Measurements from ENCODE around the gene RUBCN. TPM values are rescaled to one million over a fixed set of nuclear protein-coding genes. Genes with fewer than 3 reads are reported as not detected.

RUBCN gene
- total and polyA plus RNA-seq, 10 of the 15 experiments (the other 5 are each of a cell fraction or from before 2014, with no cell fraction given): 15.5 to 79.9 (median 40.4) TPM

DNA sequence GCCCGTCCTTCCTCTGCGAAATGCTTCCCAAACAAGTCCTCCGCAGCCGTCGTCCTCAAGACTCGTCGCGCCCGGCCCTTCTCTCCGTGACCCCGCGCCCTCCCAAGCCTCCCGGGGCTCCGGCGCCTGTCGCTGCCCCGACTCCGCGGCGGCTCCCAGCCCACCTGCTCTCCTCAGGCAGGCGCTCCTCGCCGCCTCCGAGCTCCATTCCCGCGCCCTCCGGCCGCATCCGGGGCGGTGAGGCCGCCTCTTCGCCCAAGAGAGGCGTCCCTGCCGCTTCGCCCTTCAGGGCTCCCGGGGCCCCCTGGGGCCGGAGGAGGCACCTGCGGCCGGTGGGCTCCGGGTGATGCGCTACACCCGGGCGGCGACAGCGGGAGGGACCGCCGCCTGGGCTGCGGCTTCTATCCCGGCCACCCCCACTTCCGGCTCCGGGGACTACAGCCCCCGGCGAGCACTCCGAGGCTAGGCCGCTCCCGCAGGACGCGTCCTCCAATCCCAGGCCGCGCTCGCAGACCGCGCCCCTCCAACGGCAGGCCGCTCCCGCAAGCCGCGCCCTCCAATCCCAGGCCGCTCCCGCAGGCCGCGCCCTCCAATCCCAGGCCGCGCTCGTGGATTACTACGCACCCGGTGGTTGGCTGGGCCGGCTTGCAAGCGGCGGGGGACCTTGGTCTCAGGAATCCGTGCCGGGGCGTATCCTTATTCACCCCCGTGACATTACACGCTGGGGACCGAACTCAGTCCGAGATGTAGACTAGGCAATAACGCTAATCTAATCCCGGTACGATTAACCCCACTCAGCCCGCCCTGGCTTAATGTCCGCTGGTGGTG, at the start of gene RUBCN (continued):
- TF ChIP-seq, protein P1, sequence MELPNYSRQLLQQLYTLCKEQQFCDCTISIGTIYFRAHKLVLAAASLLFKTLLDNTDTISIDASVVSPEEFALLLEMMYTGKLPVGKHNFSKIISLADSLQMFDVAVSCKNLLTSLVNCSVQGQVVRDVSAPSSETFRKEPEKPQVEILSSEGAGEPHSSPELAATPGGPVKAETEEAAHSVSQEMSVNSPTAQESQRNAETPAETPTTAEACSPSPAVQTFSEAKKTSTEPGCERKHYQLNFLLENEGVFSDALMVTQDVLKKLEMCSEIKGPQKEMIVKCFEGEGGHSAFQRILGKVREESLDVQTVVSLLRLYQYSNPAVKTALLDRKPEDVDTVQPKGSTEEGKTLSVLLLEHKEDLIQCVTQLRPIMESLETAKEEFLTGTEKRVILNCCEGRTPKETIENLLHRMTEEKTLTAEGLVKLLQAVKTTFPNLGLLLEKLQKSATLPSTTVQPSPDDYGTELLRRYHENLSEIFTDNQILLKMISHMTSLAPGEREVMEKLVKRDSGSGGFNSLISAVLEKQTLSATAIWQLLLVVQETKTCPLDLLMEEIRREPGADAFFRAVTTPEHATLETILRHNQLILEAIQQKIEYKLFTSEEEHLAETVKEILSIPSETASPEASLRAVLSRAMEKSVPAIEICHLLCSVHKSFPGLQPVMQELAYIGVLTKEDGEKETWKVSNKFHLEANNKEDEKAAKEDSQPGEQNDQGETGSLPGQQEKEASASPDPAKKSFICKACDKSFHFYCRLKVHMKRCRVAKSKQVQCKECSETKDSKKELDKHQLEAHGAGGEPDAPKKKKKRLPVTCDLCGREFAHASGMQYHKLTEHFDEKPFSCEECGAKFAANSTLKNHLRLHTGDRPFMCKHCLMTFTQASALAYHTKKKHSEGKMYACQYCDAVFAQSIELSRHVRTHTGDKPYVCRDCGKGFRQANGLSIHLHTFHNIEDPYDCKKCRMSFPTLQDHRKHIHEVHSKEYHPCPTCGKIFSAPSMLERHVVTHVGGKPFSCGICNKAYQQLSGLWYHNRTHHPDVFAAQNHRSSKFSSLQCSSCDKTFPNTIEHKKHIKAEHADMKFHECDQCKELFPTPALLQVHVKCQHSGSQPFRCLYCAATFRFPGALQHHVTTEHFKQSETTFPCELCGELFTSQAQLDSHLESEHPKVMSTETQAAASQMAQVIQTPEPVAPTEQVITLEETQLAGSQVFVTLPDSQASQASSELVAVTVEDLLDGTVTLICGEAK (IDR thresholded peaks at IDR 0.05; ENCODE audit: borderline replicate concordance): no peak
- TF ChIP-seq ZNF687 (IDR thresholded peaks at IDR 0.05) (peak; percentile 39; the same call in 1 of the 2 replicates), TCF7 (IDR thresholded peaks at IDR 0.05; ENCODE audit: borderline replicate concordance) (no peak), KAT2A (conservative IDR thresholded peaks at IDR 0.05; ENCODE audit: control insufficient read depth, low read depth, low read length) (no peak), RELA (IDR thresholded peaks at IDR 0.05; ENCODE audit: borderline replicate concordance, partially characterized antibody) (no peak), ZSCAN29 (IDR thresholded peaks at IDR 0.05) (no peak), CBX5 (IDR thresholded peaks at IDR 0.05; ENCODE audit: low read depth) (no peak), PAX8 (IDR thresholded peaks at IDR 0.05) (no peak), CREM (IDR thresholded peaks at IDR 0.05; ENCODE audit: low read depth) (peak; percentile 35; the same call in 1 of the 2 replicates), BCL11A (IDR thresholded peaks at IDR 0.05; ENCODE audit: low read depth, low read length) (no peak), PAX5 (IDR thresholded peaks at IDR 0.05; ENCODE audit: borderline replicate concordance, low read depth, low read length) (no peak), SIN3A (IDR thresholded peaks at IDR 0.05; ENCODE audit: low read depth, low read length) (peak; percentile 48; the same call in 1 of the 2 replicates), RFX5 (IDR thresholded peaks at IDR 0.05; ENCODE audit: low read depth, low read length) (peak; percentile 75), SMAD1 (IDR thresholded peaks at IDR 0.05; ENCODE audit: low read depth, partially characterized antibody) (no peak), HDGF (IDR thresholded peaks at IDR 0.05) (peak; percentile 35; the same call in 1 of the 2 replicates), ZNF592 (IDR thresholded peaks at IDR 0.05) (no peak), NFYB (IDR thresholded peaks at IDR 0.05; ENCODE audit: insufficient read depth, low read depth, low read length) (peak; percentile 86), EGR1 (IDR thresholded peaks at IDR 0.05; ENCODE audit: borderline replicate concordance in 1 of 2, low read depth in 2 of 2, low read length in 2 of 2) (peak in 1 of 2 experiments; percentile 24; a peak in 1 of 3 replicates)

Data from GM12878 (cell line).